ENCODE measurements around the gene PRKCB.

DNA sequence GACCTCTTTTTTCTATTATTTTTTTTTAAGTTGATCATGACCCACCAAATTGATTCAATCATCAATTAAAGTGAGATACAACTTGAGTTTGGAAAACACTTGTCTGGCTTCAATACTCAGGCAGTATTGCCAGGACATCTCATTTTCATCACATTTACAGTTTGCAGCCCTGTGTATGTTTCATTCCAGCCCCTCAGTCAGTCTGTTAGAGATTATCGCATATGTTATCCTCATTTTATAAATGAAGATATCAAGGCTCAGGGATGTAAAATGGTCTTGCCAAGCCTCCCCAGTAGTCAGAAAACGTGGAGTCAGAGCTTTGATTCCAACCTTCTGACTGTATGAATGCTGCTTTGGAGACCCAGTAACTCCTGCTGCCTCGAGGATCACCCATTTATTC lies 333.1 kb downstream of the PRKCB start:
- TF ChIP-seq, protein P1, sequence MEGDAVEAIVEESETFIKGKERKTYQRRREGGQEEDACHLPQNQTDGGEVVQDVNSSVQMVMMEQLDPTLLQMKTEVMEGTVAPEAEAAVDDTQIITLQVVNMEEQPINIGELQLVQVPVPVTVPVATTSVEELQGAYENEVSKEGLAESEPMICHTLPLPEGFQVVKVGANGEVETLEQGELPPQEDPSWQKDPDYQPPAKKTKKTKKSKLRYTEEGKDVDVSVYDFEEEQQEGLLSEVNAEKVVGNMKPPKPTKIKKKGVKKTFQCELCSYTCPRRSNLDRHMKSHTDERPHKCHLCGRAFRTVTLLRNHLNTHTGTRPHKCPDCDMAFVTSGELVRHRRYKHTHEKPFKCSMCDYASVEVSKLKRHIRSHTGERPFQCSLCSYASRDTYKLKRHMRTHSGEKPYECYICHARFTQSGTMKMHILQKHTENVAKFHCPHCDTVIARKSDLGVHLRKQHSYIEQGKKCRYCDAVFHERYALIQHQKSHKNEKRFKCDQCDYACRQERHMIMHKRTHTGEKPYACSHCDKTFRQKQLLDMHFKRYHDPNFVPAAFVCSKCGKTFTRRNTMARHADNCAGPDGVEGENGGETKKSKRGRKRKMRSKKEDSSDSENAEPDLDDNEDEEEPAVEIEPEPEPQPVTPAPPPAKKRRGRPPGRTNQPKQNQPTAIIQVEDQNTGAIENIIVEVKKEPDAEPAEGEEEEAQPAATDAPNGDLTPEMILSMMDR (IDR thresholded peaks at IDR 0.05), result no peak
- TF ChIP-seq POLR2A (IDR thresholded peaks at IDR 0.05), result no peak
- TF ChIP-seq EP300 (IDR thresholded peaks at IDR 0.05), result no peak
